Measurements from ENCODE around the gene PUS10. TPM values are rescaled to one million over a fixed set of nuclear protein-coding genes. Genes with fewer than 3 reads are reported as not detected.
A peak's percentile ranks its signal among the peaks of the same experiment; 100 is the strongest.

The PUS10 gene
- total RNA-seq, 4 donors from 2014 or later: 1.0 to 5.0 (median 3.5) TPM

DNA sequence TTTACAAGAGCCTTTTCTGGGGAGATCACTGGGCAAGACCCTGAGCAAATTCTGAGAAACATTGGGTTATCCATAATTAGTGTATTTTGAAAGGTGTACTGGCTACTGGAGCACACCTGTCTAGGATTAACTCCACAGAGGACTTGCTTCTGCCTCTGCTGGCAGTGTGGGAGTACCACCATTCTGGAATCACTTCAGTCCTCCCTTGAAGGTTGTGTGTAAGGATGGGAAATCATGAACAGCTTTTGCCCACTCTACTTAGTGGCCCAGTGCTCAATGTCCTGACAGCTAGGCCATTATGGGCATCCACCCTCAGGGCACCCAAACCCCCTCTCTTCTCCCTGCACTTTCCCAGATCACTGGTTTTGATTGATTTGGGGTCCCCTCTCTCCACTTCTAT, 39.5 kb upstream of the PUS10 start:
- DNase-seq (no peak), ATAC-seq (no peak)
- no peaks in the 10 kb centered on the region for H3K4me1 ChIP-seq
- H3K36me3 ChIP-seq: peaks cover 0 to 3% of the 10 kb centered on the region in 2 donors
- no peak for TF ChIP-seq POLR2A (IDR thresholded peaks at IDR 0.05)
- TF ChIP-seq, protein P1, sequence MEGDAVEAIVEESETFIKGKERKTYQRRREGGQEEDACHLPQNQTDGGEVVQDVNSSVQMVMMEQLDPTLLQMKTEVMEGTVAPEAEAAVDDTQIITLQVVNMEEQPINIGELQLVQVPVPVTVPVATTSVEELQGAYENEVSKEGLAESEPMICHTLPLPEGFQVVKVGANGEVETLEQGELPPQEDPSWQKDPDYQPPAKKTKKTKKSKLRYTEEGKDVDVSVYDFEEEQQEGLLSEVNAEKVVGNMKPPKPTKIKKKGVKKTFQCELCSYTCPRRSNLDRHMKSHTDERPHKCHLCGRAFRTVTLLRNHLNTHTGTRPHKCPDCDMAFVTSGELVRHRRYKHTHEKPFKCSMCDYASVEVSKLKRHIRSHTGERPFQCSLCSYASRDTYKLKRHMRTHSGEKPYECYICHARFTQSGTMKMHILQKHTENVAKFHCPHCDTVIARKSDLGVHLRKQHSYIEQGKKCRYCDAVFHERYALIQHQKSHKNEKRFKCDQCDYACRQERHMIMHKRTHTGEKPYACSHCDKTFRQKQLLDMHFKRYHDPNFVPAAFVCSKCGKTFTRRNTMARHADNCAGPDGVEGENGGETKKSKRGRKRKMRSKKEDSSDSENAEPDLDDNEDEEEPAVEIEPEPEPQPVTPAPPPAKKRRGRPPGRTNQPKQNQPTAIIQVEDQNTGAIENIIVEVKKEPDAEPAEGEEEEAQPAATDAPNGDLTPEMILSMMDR (IDR thresholded peaks at IDR 0.05 in 4 of 5, conservative IDR thresholded peaks at IDR 0.05 in 1 of 5): no peak
- intact Hi-C loops (cut with DNase I; ENCODE audit: low total_unique reads) (no loop called here), in situ Hi-C loops (cut with MboI; ENCODE audit: low sequenced_read_pairs in 4 of 4) (no loop called here)
- no peak overlapping the region for H3K27ac ChIP-seq
- no peaks in the 10 kb centered on the region for H3K27me3 ChIP-seq
- H3K9me3 ChIP-seq: no peaks in the 10 kb centered on the region
- H3K4me3 ChIP-seq: no peak overlapping the region

DNA sequence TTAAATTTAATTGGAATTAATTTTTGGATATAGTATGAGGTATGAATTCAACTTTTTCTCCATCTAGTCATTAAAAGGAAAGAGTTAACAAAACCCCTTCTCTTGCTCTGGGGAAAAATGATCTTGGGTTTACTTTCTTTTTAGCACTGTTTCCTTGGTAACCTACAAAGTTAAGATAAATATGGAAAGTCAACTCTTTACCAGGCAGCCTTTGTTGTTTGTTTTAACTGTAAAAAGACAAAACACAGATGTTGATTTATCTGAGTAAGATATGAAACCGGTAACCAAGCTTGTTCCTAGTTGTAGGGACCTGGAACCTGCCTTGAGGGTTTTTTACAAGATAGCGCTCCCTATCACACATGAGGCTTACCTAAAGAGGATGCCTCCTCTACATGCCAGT, 37.5 kb upstream of the PUS10 start:
- intact Hi-C loops (cut with DNase I; ENCODE audit: low total_unique reads): no loop called here
- peaks cover 2 to 16% of the 10 kb centered on the region in 2 donors for H3K36me3 ChIP-seq

DNA sequence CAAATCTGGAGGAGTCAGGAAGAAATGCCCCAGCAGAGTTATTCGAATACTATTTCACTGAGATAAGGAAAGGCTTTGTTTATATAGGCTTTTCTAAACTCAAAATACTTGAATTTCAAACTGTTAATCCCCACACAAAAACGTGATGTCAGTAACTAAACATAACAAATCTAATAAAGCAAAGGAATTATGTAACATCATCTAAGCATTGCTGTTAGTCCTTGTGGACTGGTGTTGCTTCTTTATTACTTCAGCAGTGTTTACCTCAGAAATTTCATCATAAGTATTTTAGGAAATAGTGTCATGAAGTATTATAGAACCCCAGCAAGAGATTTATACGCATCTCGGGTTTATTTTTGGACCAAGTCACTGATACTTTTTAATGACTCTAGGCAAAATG, 27.9 kb upstream of the PUS10 start:
- peak; percentile 98 to 99 for ATAC-seq
- Histone ChIP-seq H3K27ac (peak overlapping the region; percentile 62 to 87 (median 76)), H3K36me3 (peaks cover 2 to 33% of the 10 kb centered on the region in 2 donors), H3K4me3 (no peak overlapping the region), H3K4me1 (peaks cover 20 to 34% of the 10 kb centered on the region in 2 donors), H3K27me3 (no peaks in the 10 kb centered on the region), H3K9me3 (no peaks in the 10 kb centered on the region)
- intact Hi-C loops (cut with DNase I; ENCODE audit: low total_unique reads) (loop anchor here (1.0 to 10.0 kb wide), 4 partner anchors 19 to 809 kb away; partner anchors contain the start of genes FAM161A, PEX13 and SANBR), in situ Hi-C loops (cut with MboI; ENCODE audit: low sequenced_read_pairs in 4 of 4) (no loop called here)
- TF ChIP-seq POLR2A (IDR thresholded peaks at IDR 0.05): no peak
- TF ChIP-seq, protein P1 (IDR thresholded peaks at IDR 0.05 in 4 of 5, conservative IDR thresholded peaks at IDR 0.05 in 1 of 5): no peak
- DNase-seq: no peak

More for the DNA sequence above, 37.5 kb upstream of the PUS10 start:
- Histone ChIP-seq H3K4me1 (no peaks in the 10 kb centered on the region), H3K4me3 (no peak overlapping the region), H3K27me3 (no peaks in the 10 kb centered on the region), H3K27ac (no peak overlapping the region), H3K9me3 (no peaks in the 10 kb centered on the region)
- in situ Hi-C loops (cut with MboI; ENCODE audit: low sequenced_read_pairs in 4 of 4): no loop called here
- no peak for ATAC-seq
- no peak for DNase-seq
- no peak for TF ChIP-seq POLR2A (IDR thresholded peaks at IDR 0.05)
- TF ChIP-seq, protein P1 (IDR thresholded peaks at IDR 0.05 in 4 of 5, conservative IDR thresholded peaks at IDR 0.05 in 1 of 5): no peak

DNA sequence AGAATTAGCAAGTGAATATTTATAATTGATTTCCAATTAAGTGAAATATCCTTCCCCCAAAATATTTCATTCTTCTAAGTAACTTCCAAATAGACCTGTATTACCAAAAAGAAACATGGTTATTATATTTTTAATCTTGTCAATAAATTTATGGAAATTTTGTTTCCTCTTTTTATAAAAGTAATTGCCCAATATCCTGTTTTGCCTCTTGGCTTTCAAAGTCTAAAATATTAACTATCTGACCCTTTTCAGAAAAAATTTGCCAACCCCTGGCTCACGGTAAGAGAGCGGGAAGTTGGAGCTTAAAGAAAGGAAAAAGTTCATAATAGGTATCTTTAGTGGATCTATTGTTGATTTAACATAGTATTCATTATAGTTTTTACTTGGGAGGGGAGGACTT, 27.2 kb upstream of the PUS10 start:
- Histone ChIP-seq H3K36me3 (peaks cover 0 to 25% of the 10 kb centered on the region in 2 donors), H3K27me3 (no peaks in the 10 kb centered on the region), H3K9me3 (no peaks in the 10 kb centered on the region), H3K4me1 (peaks cover 20 to 34% of the 10 kb centered on the region in 2 donors), H3K27ac (peak overlapping the region; percentile 62 to 87 (median 76)), H3K4me3 (no peak overlapping the region)
- in situ Hi-C loops (cut with MboI; ENCODE audit: low sequenced_read_pairs in 4 of 4) (no loop called here), intact Hi-C loops (cut with DNase I; ENCODE audit: low total_unique reads) (loop anchor here (5.0 to 10.0 kb wide), 2 partner anchors 132 to 810 kb away; partner anchors contain the start of gene FAM161A)
- DNase-seq (no peak), ATAC-seq (no peak)
- no peak for TF ChIP-seq POLR2A (IDR thresholded peaks at IDR 0.05)
- TF ChIP-seq, protein P1 (IDR thresholded peaks at IDR 0.05 in 4 of 5, conservative IDR thresholded peaks at IDR 0.05 in 1 of 5): no peak

DNA sequence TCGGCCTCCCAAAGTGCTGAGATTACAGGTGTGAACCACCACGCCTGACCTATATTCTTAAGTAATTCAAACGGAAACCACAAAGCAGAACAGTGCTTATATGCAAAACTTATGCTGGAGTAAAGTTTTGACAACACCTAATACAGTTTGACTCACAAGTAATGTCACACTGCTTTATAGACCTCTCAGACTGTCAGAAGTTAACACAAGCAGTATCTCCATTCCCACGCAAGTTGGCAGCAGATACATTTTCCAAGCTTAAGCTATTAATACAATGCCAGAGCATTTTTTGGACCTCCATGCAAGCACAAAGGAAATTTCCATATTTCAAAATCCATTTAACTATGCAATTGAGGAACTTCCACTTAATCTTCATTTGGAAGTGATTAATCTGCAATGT, 26.6 kb upstream of the PUS10 start:
- no peak overlapping the region for H3K4me3 ChIP-seq
- TF ChIP-seq, protein P1 (IDR thresholded peaks at IDR 0.05 in 4 of 5, conservative IDR thresholded peaks at IDR 0.05 in 1 of 5): no peak
- no peak for TF ChIP-seq POLR2A (IDR thresholded peaks at IDR 0.05)
- DNase-seq: no peak
- ATAC-seq: peak in 1 of 2 donors; percentile 15
- peaks cover 0 to 19% of the 10 kb centered on the region in 2 donors for H3K36me3 ChIP-seq
- intact Hi-C loops (cut with DNase I; ENCODE audit: low total_unique reads): loop anchor here (5.0 to 10.0 kb wide), 2 partner anchors 133 to 810 kb away; partner anchors contain the start of gene FAM161A
- peaks cover 20 to 34% of the 10 kb centered on the region in 2 donors for H3K4me1 ChIP-seq
- H3K27ac ChIP-seq: peak overlapping the region; percentile 62 to 87 (median 76)
- H3K9me3 ChIP-seq: no peaks in the 10 kb centered on the region
- in situ Hi-C loops (cut with MboI; ENCODE audit: low sequenced_read_pairs in 4 of 4): no loop called here
- no peaks in the 10 kb centered on the region for H3K27me3 ChIP-seq
